Measurements from ENCODE around the gene CCDC188.

GRCh38 chr22:20165913-20166312 is 15.1 kb upstream of the CCDC188 start:
- TF ChIP-seq CTCF (IDR thresholded peaks at IDR 0.05) (no peak), POLR2A (IDR thresholded peaks at IDR 0.05) (no peak)
